Femur (tissue), 1 donor: ENCODE measurements around the gene CEP95.
"Not testable (repeated sequence)": the region's sequence is repeated elsewhere in the genome, so short reads cannot be mapped to it uniquely, and the experiment has no call there.

Experiments
- DNase-seq: peaks from one replicate; pipeline ENCODE4 v3.0.0-alpha.2; 2017

Gene CEP95

DNA sequence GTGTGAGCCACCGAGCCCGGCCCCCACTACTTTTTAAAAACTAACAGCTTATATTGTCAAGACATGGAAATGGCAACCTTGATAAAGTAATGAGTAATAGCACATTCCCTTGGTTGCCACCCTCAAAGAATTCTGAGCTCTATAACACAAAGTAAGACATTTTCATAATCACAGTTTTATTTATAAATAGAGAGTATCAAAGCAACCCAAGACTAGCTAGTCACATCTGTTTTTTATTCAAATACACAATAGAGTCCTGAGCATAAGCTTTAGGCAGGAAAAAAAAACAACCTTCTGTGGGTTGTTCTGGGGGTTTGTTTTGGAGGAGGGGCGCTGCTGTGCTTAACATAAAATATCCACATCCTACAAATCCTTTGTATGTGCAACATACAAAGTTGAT is 68.7 kb downstream of the CEP95 start:
- DNase-seq, result no peak

DNA sequence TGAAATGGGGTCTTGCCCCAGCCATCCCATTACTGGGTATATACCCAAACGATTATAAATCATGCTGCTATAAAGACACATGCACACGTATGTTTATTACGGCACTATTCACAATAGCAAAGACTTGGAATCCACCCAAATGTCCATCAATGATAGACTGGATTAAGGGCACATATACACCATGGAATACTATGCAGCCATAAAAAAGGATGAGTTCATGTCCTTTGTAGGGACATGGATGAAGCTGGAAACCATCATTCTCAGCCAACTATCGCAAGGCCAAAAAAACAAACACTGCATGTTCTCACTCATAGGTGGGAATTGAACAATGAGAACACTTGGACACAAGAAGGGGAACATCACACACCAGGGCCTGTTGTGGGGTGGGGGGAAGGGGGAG is 70.2 kb downstream of the CEP95 start:
- DNase-seq, result not testable (repeated sequence)

DNA sequence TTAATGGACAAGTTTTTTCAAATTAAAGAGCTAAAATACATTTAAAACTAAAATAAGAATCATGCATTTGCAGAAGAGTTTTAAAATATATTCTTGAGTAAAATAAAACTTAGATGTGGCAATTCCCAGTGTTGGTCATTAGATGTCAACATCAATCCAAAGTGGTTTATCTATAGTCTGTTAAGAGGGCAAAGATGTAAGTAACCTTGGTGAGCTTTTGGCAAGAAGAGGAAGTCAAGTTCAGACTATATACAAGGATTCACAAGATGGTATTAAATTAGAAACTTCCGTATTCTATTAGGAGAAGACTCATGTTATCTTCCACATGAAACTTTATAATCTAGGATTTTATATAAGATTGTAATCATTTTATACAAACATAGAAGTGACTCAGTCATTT is 73.1 kb downstream of the CEP95 start:
- DNase-seq, result no peak

DNA sequence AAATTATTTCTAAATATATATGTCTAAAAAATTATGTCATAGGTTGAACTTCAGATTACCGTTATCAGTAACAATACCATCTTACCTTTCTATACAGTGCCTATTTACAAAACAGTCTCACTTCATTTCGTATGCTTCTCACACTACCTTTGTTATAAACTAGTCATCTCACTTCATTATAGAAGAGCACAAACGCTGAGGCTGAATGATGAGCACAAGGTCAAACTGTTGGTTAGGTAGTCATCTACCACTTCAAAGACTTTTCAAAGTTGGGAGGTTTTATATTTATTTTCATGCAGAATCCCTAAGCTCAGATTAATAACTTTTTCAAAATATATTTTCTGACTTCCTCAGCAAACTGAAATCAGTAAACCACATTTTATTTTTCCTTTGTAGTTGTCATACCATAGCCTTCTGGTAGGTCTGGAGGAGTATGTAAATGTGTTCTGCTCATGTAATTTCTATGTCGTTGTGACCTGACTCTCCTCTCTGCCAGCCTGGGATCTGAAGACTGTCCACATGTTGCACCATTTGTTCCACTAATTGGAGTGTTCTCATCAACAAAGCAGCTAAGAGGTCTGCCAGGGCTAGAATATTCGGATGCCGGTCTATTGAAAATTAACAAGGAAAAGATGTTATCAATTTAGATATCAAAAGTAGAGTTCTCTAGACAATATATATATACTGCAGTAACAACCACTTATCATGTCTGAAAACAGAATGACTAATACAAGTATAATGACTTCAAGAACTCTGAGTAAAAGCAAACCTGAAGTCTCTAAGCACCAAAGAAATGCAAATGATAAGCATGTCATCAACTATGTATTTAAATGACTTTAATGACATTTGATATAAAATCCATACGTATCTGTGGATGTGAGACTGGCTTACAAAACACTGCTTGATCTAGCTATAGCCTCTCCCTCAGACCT is 73.9 kb downstream of the CEP95 start:
- DNase-seq, result no peak

DNA sequence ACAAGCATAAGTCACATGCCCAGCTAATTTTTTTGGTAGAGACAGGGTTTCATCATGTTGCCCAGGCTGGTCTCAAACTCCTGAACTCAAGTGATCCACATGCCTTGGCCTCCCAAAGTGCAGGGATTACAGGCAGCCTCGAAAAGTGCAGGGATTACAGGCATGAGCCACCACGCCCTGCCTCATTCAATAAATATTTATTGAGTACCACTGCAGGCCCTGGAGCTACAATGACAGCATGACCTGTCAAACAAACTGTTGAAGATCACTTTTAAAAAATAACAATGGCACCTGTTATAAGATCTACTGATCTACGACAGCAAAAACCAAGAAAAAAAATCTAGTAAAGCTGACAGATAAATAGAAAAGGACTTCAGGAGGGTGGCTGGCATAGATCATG is 76.3 kb downstream of the CEP95 start:
- DNase-seq, result no peak

DNA sequence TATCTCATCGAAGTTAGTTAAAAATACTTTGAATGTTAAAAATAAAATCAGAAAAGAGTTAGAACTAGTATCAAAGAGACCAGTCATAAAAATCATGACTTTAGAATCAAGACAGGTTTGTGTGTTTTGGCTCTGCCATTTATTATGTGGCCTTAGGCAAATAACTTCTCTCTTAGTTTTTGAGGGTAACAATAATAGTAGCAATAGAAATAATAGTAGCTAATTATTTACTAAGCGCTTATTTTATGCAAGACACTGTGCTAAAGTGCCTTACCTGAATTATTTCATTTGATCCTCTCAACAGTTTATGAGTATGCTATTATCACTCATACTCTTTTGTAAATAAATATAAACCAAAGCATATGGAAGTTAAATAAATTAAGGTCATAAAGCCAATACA is 78.4 kb downstream of the CEP95 start:
- DNase-seq, result no peak
